Left lung (tissue), 10 donors: Measurements from ENCODE around the gene EHBP1. TPM values are rescaled to one million over a fixed set of nuclear protein-coding genes. Genes with fewer than 3 reads are reported as not detected.

ENCODE experiments used
- ATAC-seq: fragments of 200-7000 bp; cut with Tn5 transposase; one replicate; pipeline ENCODE4 v1.9.1; 2020; ENCODE audit warnings: moderate library complexity
- DNase-seq, 4 donors: peaks; one replicate each; pipeline ENCODE4 v3.0.0-alpha.2; 2013 to 2020
- H3K27ac ChIP-seq, 2 donors: fragments of 200-600 bp; sonication (generic) in 1 of 2; one replicate each; pipeline versions ENCODE4 v1.5.0 to v1.8.0; 2020 to 2021
- H3K27me3 ChIP-seq, 2 donors: fragments of 200-600 bp; sonication (generic) in 1 of 2; one replicate each; pipeline versions ENCODE4 v1.5.0 to v1.8.0; 2020 to 2021
- H3K36me3 ChIP-seq, 2 donors: fragments of 200-600 bp; sonication (generic) in 1 of 2; one replicate each; pipeline versions ENCODE4 v1.5.0 to v1.8.0; 2020 to 2021
- H3K4me1 ChIP-seq, 2 donors: fragments of 200-600 bp; one replicate each; pipeline ENCODE4 v1.8.0; 2021
- H3K4me3 ChIP-seq, 2 donors: fragments of 200-600 bp; sonication (generic) in 1 of 2; one replicate each; pipeline versions ENCODE4 v1.5.0 to v1.8.0; 2020 to 2021; ENCODE audit warnings: mild to moderate bottlenecking in 1 of 2
- H3K9me3 ChIP-seq, 2 donors: fragments of 200-600 bp; sonication (generic) in 1 of 2; one replicate each; pipeline versions ENCODE4 v1.5.0 to v1.8.0; 2020 to 2021
- CTCF ChIP-seq, 2 donors: fragments of 200-600 bp; sonication (generic) in 1 of 2; IDR thresholded peaks; one replicate each; pipeline versions ENCODE4 v1.5.0 to v1.8.0; 2021; ENCODE audit warnings: antibody characterized with exemption in 2 of 2
- intact Hi-C, 2 donors: fragments of 100-400 bp; cut with DNase I; formaldehyde crosslinking; loops; one replicate each; pipeline versions ENCODE4 v1.11.2 to v1.14.2; 2022
- polyA plus RNA-seq, 6 donors: library from polyadenylated mRNA; unstranded; fragments of 120-200 nt; gene quantifications; one replicate each; pipeline ENCODE4 v1.2.1, GENCODE V29; 2013; ENCODE audit not compliant: insufficient read length in 6 of 6
- total RNA-seq, 2 donors: library from RNA; stranded (reverse); fragmentation: NEBNext Ultra II Directional; extraction: Animal tissue kit (Norgen Biotek cat#: 25700); gene quantifications; one replicate each; pipeline ENCODE4 v1.2.1, GENCODE V29; 2021
- donor health status: DM: no; HTN: yes; CAD: no.
- donor health status: DM: no; HTN: no; CAD: no.

Gene EHBP1
- total and polyA plus RNA-seq, 8 donors = 35.4 to 48.9 (median 38.9) TPM

GRCh38 chr2:62794791-62795190, 89.3 kb downstream of the EHBP1 start:
- ATAC-seq (peak; percentile 37), DNase-seq (peak in 2 of 4 donors; percentile 18 to 30)
- intact Hi-C loops = no loop called here
- Histone ChIP-seq H3K9me3 (no peaks in the 10 kb centered on the region), H3K27me3 (no peaks in the 10 kb centered on the region), H3K4me1 (peaks cover 0 to 5% of the 10 kb centered on the region in 2 donors), H3K4me3 (no peak overlapping the region), H3K36me3 (no peaks in the 10 kb centered on the region), H3K27ac (no peak overlapping the region)
- TF ChIP-seq CTCF (IDR thresholded peaks at IDR 0.05) = no peak

- no peak for ATAC-seq
- intact Hi-C loops = no loop called here
Observed at GRCh38 chr2:62795341-62795740, 89.8 kb downstream of the EHBP1 start.

GRCh38 chr2:62797107-62797506, 91.6 kb downstream of the EHBP1 start:
- H3K4me3 ChIP-seq = no peak overlapping the region
- no peak overlapping the region for H3K27ac ChIP-seq
- TF ChIP-seq CTCF (IDR thresholded peaks at IDR 0.05) = no peak
- no peaks in the 10 kb centered on the region for H3K36me3 ChIP-seq
- ATAC-seq (no peak), DNase-seq (no peak)
- H3K9me3 ChIP-seq = no peaks in the 10 kb centered on the region
- peaks cover 0 to 5% of the 10 kb centered on the region in 2 donors for H3K4me1 ChIP-seq
- intact Hi-C loops = no loop called here
- no peaks in the 10 kb centered on the region for H3K27me3 ChIP-seq

More at GRCh38 chr2:62795341-62795740, 89.8 kb downstream of the EHBP1 start:
- no peaks in the 10 kb centered on the region for H3K27me3 ChIP-seq
- TF ChIP-seq CTCF (IDR thresholded peaks at IDR 0.05) = no peak
- H3K4me3 ChIP-seq = no peak overlapping the region
- DNase-seq = no peak
- no peaks in the 10 kb centered on the region for H3K9me3 ChIP-seq
- H3K36me3 ChIP-seq = no peaks in the 10 kb centered on the region
- H3K27ac ChIP-seq = no peak overlapping the region
- peaks cover 0 to 5% of the 10 kb centered on the region in 2 donors for H3K4me1 ChIP-seq

GRCh38 chr2:62800618-62801017, 95.1 kb downstream of the EHBP1 start:
- Histone ChIP-seq H3K36me3 (no peaks in the 10 kb centered on the region), H3K27me3 (no peaks in the 10 kb centered on the region), H3K4me1 (no peaks in the 10 kb centered on the region), H3K27ac (no peak overlapping the region), H3K9me3 (no peaks in the 10 kb centered on the region), H3K4me3 (no peak overlapping the region)
- ATAC-seq (no peak), DNase-seq (no peak)
- no peak for TF ChIP-seq CTCF (IDR thresholded peaks at IDR 0.05)
- intact Hi-C loops = no loop called here

- no peaks in the 10 kb centered on the region for H3K4me1 ChIP-seq
- no peak overlapping the region for H3K27ac ChIP-seq
- TF ChIP-seq CTCF (IDR thresholded peaks at IDR 0.05) = no peak
- ATAC-seq (no peak), DNase-seq (no peak)
- intact Hi-C loops = no loop called here
- no peak overlapping the region for H3K4me3 ChIP-seq
- H3K9me3 ChIP-seq = no peaks in the 10 kb centered on the region
- peaks cover 0 to 3% of the 10 kb centered on the region in 2 donors for H3K36me3 ChIP-seq
- H3K27me3 ChIP-seq = no peaks in the 10 kb centered on the region
Observed at GRCh38 chr2:62801110-62801509, 95.6 kb downstream of the EHBP1 start.
